Hair follicle dermal papilla cell (primary cell): Measurements from ENCODE around the gene MINAR1. TPM values are rescaled to one million over a fixed set of nuclear protein-coding genes. Genes with fewer than 3 reads are reported as not detected.

Experiments used
- total RNA-seq: library from RNA; depleted of rRNA; stranded (reverse); fragments of >200 nt; gene quantifications from 2 replicates; pipeline ENCODE4 v1.2.3, GENCODE V29; 2012

MINAR1 gene, protein sequence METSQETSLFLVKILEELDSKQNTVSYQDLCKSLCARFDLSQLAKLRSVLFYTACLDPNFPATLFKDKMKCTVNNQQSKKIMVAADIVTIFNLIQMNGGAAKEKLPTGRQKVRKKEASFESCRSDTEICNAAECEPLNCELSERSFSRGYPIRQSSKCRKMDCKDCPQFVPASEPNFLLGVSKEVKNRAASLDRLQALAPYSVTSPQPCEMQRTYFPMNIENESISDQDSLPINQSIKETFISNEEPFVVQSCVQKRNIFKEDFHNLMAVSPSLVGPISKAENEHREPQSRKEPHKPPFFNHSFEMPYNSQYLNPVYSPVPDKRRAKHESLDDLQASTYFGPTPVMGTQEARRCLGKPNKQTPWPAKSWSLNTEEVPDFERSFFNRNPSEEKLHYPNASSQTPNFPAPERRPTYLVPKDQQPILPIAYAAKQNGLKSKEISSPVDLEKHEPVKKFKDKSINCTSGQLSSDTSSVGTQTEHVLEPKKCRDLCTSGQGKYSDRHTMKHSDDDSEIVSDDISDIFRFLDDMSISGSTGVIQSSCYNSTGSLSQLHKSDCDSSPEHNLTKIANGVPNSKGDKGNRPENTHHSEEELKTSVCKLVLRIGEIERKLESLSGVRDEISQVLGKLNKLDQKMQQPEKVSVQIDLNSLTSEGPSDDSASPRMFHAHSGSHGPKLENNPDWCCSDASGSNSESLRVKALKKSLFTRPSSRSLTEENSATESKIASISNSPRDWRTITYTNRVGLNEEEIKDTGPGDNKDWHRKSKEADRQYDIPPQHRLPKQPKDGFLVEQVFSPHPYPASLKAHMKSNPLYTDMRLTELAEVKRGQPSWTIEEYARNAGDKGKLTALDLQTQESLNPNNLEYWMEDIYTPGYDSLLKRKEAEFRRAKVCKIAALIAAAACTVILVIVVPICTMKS
- 7.1 and 7.2 TPM in 2 replicates for total RNA-seq

DNA sequence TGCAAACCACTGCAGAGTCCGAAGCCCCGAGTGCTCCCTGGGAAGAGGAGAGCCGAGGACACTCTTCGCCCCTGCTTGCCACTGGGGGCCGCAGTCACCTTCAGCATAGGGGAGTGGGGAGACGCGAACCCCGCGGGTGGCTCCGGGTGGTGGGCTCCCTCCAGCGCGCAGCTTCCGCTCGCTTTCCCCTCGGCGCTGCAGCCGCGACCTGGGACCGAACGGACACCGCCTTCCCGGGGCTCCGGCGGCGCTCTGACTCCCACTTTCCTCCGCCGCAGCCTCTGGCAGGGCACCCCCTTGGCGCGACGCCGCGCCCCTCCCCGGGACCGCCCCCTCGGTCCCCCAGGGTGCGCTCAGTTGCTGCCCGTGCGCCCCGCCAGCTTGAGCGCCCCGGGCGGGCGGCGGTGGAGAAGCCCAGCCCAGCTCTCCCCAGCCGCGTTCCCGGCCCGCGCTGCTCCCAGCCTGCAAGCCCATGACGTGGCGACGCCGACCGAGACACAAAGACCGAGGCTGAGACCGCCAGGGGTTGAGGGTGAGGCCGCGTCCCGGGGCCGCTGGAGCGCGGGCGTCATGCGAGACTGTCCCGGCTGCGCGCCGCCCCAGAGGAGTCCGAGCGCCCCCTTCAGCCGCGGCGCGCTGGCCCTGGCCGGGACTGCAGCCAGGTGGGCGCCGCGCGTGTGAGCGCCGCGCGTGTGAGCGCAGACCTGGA lies at the start of gene MINAR1:
MINAR1 (plus strand) TSS at position 701 of the 709 bp plus-strand sequence. CDS start 23,812 bp downstream, outside the sequence.

Other genes with a start within 250 kb of the MINAR1 start
- not detected in 2 replicates for gene ANKRD34C, start 149.6 kb upstream of the MINAR1 start, total RNA-seq
- gene TMED3, start 121.2 kb upstream of the MINAR1 start, total RNA-seq, result 129 and 147 TPM in 2 replicates